NCI-H748 (cell line): ENCODE data around the gene GRPEL2.
A peak's percentile ranks its signal among the peaks of the same experiment; 100 is the strongest.

Source experiments
- DNase-seq: peaks from one replicate; lab custom pipeline; 2025; ENCODE audit not compliant: unreplicated experiment; lab: John Stamatoyannopoulos, UW

GRPEL2 gene

DNA sequence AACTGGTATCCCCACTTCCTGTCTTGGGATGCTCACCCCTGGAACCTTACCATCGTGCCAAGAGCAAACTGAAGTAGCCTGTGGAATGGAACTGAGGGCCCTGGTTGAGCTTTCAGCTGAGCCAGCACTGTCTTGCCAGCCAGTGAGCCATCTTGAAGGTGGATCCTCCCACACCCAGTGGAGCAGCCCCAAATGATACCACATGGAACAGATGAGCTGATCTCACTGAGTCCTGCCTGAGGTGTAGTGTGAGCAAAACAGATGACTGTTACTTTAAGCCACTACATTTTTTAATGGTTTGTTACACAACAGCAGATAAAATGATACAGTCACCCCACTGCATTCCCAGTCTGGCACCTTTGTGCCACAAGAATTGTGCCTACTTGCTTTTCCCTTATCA lies 10.4 kb downstream of the GRPEL2 start:
- no peak for DNase-seq

DNA sequence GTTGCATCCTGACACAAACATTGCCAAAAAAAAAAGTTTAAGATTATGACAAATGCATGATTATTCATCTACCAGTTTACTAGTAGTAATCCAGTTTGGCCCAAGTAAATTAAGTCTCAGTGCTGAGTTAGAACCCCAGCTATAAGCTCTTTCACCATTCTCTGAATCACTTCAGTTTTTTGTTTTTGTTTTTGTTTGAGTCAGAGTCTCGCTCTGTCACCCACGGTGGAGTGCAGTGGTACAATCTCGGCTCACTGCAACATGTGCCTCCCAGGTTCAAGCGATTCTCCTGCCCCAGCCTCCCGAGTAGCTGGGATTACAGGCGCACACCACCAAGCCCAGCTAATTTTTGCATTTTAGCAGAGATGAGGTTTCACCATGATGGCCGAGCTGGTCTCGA lies 11.1 kb downstream of the GRPEL2 start:
- DNase-seq = no peak

DNA sequence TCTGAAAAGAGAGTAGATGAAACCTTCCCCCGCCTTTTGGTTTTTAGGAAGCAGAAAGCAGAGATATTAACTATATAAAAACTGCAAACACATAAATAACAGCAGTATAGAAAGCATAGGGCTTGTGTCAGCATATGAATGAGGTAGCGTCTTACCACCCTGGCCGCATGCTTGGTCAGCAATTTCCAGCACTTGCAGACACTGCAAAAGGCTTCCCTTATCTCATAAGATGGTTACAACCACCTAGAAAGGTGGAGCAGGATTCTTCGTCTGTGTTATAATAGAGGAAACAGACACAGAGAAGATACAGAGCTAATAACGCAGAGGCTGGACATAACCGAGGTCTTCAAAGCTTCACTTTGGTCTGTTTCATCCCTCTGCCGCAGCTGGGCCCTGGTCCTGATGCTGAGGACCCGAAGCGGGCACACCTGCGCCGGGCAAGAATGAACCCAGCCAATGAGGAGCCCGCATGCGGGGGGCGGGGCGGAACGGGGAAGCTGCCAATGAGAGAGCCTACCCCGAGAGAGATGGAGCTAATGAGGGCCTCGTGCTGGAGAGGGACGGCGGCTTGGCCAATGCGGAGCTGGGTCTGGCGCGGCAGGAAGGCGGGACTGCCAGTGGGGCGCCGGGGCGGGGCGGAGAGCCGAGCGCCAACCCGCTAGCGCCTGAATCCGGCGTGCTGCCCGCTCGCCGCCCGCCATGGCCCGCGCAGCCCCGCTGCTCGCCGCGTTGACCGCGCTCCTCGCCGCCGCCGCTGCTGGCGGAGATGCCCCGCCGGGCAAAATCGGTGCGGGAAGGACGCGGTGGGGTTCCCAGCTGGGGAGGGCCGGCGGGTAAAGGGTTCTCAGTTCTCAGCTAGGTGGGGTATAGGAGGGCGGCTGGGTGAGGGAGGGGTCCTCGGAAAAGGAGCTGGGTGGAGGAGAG lies 12.3 kb downstream of the GRPEL2 start, which contains the start of gene PCYOX1L:
Gene PCYOX1L (plus strand): TSS at position 677 of the 924 bp plus-strand sequence. CDS start 23 bp downstream, at position 700.
- DNase-seq = peak; percentile 97

DNA sequence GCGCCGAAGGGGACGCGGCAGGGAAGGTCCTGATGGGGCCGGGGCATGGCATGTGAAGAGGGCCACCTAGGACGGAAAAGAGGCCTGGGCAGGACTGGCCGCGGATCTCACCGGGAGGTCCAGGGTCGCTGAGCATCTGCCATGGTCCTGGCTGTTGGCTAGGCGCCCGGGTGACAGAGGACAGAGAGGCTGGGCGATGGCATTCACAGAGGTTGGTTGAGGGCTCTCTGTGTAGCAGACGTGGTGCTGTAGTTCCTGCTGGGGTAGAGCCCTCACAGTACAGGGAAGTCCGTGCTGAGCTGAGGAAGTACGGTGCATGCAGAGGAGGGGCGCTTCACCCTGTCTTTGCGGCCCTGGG lies 13.0 kb downstream of the GRPEL2 start:
- DNase-seq = peak; percentile 71

DNA sequence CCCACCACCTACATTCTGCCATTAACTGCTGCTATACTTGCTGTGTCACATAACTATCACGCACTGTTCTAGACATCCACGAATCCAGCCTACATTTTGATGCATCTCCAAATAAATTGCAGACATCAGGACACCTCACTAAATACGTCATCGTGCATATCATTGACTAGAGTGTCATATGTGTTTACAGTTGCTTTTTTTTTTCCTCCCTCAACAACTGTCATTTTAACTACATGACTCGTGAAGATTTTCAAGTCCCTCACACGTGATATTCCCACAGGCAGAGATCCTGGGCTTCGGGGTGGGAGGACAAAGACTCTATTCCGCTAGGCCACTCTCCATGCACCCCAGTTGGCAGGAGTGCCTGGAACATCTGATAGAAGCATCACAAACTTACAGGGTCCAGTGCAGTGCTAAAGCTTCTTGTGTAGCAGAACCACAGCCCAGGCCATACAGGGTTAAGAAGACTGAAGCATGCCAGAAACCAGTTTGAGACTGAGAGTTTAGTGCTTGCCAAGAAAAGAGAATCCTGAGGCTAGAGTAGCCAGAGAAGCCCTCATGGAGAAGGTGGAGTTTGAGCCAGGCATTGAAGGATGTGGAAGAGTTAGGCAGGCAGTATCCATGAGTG lies 13.7 kb downstream of the GRPEL2 start:
- DNase-seq = no peak

DNA sequence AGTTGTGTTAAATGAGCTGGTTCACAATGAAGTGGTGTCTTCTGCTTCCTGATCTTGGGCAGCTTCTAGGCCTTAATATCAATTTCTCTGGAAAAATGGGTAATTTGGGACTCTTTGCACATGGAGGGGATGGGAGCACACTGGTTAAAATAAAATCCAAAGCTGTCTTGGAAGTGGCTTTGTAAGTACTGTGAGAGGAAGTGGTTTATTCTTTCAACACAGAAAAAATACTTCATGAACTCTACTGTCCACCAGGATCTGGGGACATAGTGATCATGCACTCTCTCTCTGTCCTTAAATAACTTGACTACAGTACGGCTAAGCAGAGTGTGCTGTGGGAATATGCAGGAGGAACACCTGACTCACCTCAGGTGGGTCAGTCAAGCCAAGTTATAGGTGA lies 15.0 kb downstream of the GRPEL2 start:
- DNase-seq = no peak

DNA sequence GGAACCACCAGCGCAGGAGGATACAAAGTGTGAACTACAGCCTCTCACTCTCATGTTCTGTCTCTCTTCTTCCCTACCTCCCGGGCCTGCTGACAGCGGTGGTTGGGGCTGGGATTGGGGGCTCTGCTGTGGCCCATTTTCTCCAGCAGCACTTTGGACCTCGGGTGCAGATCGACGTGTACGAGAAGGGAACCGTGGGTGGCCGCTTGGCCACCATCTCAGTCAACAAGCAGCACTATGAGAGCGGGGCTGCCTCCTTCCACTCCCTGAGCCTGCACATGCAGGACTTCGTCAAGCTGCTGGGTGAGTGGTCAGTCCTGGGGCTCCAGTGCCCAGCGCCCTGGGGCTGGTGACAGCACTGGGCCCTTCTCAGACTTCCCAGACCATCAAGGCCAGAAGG lies 17.2 kb downstream of the GRPEL2 start:
- DNase-seq = no peak

DNA sequence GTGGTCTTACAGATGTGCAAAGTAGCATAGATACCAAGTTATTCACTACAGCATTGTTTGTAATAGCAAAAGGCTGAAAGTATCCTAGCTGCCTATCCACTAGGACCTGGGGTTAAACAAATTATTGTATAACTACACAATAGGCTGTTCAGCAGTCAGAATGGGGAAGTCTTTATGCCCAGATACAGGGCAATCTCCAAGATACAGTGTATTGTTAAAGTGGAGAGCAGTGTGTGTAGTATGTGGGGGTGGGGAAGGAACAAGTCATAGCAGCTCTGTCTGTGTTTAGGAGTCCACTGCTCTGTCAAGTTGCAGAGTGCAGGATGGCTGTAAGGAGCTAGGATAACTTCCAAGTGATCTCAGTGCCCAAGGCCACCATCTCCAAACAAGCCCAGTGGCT lies 18.1 kb downstream of the GRPEL2 start:
- DNase-seq = no peak

DNA sequence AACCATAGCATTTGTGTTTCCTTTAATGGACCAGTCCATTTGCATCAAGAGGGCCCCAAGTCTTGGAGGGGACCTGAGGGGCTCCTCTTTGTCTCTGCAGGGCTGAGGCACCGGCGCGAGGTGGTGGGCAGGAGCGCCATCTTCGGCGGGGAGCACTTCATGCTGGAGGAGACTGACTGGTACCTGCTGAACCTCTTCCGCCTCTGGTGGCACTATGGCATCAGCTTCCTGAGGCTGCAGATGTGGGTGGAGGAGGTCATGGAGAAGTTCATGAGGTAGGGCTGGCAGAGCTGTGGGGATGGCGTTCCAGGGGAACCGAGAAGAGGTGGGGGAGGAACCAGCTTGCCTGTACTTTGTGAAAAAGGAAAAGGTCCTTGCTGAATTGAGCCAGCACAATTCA lies 18.6 kb downstream of the GRPEL2 start:
- no peak for DNase-seq

DNA sequence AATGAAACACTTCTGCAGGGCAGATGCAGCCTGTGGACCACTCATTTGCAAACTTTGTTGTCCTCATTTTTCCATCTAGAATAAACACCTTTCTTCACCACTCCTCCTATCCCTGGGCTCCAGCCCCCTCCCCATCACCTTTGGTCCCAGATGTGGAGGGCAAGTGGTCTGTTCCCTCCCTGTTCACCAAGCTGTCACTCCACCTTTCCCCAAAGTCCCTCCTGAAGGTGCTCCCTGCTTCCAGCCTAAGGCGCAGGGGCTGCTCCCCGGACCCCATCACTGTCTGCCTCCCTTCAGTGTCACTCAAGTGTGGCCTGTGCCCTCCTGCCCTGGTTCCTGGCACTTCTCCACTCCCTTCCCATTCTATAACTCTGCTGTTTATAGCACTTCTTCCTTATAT lies 19.4 kb downstream of the GRPEL2 start:
- DNase-seq = no peak

DNA sequence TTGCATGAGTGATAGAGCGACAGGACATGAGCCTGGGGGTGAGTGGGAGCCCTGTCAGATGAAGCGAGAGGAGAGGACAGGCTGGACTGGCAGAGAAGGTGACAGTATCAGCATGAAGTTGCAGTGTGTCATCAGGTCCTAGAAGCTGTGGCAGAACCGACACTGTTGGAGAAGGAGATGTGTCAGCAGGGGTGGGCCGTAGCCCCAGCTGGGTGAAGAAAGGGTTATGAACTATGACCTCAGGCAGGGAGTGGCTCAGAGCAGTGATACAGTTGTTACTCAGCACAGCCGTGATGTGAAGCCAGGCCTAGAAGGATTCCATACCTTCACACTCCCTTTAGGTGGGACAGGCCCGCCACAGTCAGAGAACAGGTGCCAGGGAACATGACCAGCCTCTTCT lies 20.1 kb downstream of the GRPEL2 start:
- DNase-seq = no peak

DNA sequence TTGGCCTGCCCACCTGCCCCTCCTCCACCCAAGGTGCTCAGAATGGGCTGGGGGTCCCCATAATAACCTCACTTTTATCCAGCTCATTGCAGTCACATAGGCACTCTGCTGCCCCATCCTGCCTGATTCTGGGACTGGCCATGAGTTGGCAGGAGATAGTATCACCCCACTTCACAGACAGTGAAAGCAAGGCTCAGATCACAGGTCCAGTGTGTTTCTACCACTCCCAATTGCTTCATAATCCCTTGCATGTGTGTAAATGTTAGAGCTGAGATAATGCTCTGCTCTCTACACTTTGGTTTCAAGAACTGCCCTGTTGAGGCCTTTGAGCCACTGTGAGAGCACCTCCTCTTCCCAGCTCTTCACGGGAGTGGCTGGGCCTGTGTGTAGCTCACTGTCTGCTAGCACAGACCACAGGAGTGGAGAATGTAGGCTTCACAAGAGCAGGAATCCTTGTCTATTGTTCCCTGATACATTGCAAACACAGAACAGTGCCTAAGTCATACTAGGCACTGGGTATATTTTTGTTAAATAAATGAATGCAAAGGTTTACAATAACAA lies 20.9 kb downstream of the GRPEL2 start:
- DNase-seq = no peak

DNA sequence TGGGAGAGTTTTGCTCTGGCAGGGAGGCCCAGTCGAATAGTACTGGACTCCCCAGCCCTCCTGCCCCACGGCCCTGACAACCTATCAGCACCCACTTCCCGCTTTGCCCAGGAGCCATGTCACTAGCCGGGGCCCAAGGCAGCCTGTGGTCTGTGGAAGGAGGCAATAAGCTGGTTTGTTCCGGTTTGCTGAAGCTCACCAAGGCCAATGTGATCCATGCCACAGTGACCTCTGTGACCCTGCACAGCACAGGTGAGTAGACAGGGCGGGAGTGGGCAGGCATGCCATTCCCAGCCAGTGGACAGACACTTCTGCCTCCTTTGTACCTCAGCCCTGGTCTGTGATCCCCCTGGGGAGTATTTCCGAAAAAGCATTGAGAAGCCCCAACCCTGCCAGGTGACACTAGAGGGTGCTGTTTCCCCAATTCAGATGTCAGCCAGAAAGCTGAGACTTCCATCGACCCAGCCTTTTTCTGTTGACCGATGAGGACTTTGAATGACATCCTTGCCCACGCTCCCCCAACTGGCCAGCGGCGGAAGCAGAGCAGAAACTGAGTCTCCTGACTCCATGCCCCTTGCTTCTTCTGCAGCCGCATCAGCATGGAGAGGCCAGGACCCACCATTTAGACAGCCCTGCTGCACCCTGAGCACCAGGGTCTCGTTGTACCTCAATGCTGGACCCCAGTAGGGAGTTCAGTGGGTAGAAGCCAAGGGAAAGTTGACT lies 22.1 kb downstream of the GRPEL2 start:
- peak; percentile 84 for DNase-seq

DNA sequence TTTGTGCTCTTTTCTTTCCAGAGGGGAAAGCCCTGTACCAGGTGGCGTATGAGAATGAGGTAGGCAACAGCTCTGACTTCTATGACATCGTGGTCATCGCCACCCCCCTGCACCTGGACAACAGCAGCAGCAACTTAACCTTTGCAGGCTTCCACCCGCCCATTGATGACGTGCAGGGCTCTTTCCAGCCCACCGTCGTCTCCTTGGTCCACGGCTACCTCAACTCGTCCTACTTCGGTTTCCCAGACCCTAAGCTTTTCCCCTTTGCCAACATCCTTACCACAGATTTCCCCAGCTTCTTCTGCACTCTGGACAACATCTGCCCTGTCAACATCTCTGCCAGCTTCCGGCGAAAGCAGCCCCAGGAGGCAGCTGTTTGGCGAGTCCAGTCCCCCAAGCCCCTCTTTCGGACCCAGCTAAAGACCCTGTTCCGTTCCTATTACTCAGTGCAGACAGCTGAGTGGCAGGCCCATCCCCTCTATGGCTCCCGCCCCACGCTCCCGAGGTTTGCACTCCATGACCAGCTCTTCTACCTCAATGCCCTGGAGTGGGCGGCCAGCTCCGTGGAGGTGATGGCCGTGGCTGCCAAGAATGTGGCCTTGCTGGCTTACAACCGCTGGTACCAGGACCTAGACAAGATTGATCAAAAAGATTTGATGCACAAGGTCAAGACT lies 22.8 kb downstream of the GRPEL2 start:
- DNase-seq = no peak

DNA sequence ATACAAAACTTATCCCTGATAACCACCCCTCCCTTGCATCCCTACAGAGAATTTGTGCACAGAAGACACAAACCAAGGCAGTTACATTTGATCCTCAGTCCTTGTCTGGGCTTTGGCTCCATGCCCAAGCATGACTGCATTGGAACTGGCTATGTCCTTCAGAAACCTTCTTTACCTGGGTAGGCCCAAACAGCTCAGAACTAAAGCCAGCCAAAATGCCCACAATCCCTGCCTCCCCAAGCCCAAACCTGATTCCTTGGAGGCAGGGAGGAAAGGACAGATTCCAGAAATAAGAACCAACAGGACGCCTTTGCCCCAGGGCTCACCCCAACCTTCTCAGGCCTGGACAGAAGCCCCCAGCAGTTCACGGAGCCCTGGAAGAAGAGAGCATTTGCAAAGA lies 25.6 kb downstream of the GRPEL2 start:
- no peak for DNase-seq

DNA sequence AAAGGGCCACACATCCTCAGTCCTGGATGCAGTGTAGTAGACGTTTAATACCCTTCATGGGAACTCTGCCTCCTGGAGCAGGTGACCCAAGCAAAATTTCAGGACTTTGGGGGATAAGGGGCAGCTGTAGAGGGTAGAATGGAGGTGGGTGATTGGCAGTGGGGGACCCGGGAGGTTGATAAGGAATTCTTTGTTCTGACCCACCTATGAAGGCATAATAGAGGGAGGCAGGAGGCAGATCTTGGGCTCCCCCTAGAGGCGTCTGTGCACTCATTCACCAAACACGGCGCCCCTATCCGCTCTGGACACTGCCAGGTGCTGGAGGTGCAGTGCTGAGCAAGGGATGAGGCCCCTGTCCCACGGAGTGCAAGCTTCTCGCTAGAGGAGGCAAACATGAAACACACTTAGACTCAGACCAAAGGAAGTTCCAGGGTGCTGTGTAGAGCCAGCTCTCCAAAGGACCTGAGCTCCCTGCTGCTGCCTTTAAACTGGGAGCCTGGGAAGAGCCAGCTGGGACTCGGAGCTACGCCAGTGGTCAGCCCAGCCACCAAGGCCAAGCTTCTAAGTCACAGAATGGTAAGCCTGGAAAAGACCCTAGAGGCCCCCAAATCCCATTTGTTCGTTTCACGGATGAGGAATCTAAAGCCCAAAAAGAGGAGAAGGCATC lies 26.1 kb downstream of the GRPEL2 start:
- DNase-seq = peak; percentile 66

DNA sequence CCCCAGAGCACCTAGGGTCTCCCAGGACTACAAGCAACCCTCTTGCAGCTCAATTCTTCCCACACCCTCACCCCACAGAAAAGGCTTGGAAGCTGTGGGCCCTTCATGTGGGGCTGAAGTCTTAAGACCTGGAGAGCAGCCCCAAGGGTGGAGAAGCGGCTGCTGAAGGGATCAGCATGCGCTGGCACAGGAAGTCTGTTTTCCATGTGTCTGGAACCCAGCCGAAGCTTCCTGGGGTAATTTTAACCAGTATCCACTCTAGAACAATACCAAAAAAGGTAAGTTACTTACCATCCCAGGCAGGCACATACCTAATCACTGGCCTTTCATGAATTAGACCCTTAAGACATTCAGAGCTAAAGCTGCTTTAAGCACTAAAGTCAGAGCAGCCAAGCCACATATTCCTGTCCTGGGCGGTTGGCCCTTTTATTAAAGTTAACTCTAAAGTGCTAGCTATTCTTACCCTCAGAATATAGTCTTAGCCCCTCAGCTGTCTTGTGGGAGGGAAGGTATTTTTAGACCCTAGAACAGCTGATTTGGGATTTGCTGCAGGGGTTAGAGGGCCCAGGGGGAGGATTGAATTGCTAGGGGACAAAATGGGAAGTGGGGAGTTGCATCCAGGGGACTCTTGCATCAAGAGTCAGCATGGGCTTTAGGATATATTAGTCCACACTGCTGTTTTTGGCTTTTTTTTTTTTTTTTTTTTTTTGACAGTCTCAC lies 26.9 kb downstream of the GRPEL2 start:
- DNase-seq = no peak

DNA sequence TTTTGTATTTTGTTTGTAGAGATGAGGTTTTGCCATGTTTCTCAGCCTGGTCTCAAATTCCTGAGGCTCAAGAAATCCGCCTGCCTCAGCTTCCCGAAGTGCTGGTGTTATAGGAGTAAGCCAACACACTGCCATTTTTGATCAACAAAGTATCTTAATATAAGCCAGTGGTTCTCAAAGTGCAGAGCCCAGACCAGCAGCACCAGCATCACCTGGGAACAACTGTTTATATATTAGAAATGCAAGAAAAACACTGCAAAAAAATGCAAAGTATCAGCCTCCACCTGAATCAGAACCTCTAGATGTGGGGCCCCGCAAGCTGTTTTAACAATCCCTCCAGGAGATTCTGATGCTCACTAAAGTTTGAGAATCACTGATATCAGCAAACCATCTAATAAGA lies 27.6 kb downstream of the GRPEL2 start:
- no peak for DNase-seq

DNA sequence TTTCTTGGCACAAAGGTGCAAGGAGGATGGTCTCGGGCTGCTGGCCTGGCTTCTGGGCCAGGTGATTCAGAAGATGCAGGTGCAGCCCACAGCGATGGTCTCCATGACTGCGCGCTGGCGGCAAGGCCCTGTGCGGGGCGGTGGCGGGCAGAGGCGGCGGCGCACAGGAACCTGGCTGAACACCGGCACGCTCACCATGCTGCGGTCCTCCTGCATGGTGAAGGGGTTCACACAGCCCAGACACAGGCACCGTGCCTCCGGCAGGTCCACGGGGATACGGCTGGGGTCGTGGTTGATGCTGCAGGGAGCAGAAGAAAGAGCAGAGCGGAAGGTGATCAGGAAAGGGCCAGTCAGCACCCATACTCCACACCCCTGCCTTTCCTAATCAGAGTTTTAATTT lies 29.0 kb downstream of the GRPEL2 start:
- no peak for DNase-seq

DNA sequence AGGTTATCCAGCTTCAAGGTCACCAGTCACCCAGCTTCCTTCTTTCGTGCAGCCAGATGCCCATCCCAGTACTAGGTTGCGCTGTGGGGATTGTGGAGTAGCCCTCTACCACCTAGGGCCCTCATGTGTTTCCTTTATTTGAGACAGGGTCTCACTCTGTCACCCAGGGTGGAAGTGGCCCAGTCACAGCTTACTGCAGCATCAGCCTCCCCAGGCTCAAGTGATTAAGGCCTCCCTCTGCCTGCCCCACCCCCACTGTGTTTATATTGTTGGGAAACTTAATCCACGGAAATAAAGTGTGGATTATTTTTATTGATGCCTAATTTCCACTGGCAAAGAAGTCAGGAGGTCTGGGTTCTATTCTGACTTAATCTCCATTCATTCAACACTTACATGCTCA lies 29.5 kb downstream of the GRPEL2 start:
- DNase-seq = no peak
